Measurements from ENCODE around the gene ATP23.

Gene ATP23

DNA sequence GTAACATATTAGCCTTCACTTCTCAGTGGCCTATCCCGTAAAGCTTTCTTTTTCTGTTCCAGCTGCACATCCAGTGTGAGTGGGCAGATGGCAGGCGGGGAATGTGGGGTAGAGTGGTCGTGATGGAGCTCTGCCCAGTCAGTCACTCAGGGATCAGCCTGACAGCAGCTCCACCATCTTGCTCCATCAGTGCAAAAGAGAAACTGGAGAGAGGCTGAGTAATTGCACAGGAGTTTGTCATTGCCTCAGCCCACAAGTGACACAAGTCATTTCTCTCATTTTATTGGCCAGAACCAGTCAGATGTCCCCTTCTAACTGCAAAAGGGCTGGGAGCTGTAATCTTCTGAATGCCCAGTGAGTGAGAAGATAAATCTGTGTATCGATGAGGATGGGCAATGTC lies 66.5 kb downstream of the ATP23 start:
- Histone ChIP-seq H4K91ac (ENCODE audit: low read depth, low read length, poor library complexity) (no peak overlapping the region), H3K18ac (ENCODE audit: low read length) (no peak overlapping the region), H3K9ac (ENCODE audit: low read depth, low read length, poor library complexity) (no peak overlapping the region), H2BK120ac (ENCODE audit: low read depth, low read length) (no peak overlapping the region), H3K9me3 (replicated peaks in 1 of 2; ENCODE audit: control insufficient read depth in 2 of 2, insufficient read depth in 1 of 2, low read depth in 1 of 2, low read length in 2 of 2) (no peaks in the 10 kb centered on the region), H2BK12ac (ENCODE audit: low read length) (no peak overlapping the region), H2AK5ac (ENCODE audit: low read depth, low read length) (no peak overlapping the region), H3K27ac (replicated peaks; ENCODE audit: low read length) (no peak overlapping the region), H3K79me1 (ENCODE audit: low read depth, low read length) (no peaks in the 10 kb centered on the region), H3K4me1 (ENCODE audit: control insufficient read depth in 2 of 2, insufficient read depth in 1 of 2, low read depth in 1 of 2, low read length in 2 of 2) (no peaks in the 10 kb centered on the region), H3K4ac (ENCODE audit: low read length) (no peak overlapping the region), H3K23ac (ENCODE audit: low read depth, low read length, poor library complexity) (no peak overlapping the region), H3K36me3 (replicated peaks in 1 of 2; ENCODE audit: control insufficient read depth in 2 of 2, insufficient read depth in 2 of 2, low read length in 2 of 2) (no peaks in the 10 kb centered on the region), H2BK5ac (ENCODE audit: low read length) (no peak overlapping the region), H3K27me3 (ENCODE audit: control insufficient read depth in 3 of 3, insufficient read depth in 3 of 3, low read depth in 1 of 3, low read length in 3 of 3) (no peaks in the 10 kb centered on the region), H3K4me2 (ENCODE audit: insufficient read depth, low read length, poor library complexity, severe bottlenecking) (no peak overlapping the region), H3K14ac (ENCODE audit: low read length) (no peak overlapping the region), H2AFZ (ENCODE audit: low read length) (no peak overlapping the region), H3K4me3 (ENCODE audit: low read length in 2 of 2) (no peak overlapping the region), H4K8ac (ENCODE audit: low read depth, low read length) (no peak overlapping the region), H2BK15ac (ENCODE audit: low read length) (no peak overlapping the region)
- no peak for DNase-seq (ENCODE audit: low spot score)
- no CpG with 5 or more reads among the region's 4 CpGs for WGBS, 2 donors (ENCODE audit: extremely low coverage in 2 of 2, insufficient read length in 2 of 2, insufficient replicate concordance in 1 of 2)

GRCh38 chr12:58008634-58009033 lies 67.3 kb downstream of the ATP23 start:
- Histone ChIP-seq H2BK5ac (ENCODE audit: low read length) (no peak overlapping the region), H4K91ac (ENCODE audit: low read depth, low read length, poor library complexity) (no peak overlapping the region), H3K4me3 (ENCODE audit: low read length in 2 of 2) (no peak overlapping the region), H4K8ac (ENCODE audit: low read depth, low read length) (no peak overlapping the region), H2AFZ (ENCODE audit: low read length) (no peak overlapping the region), H3K23ac (ENCODE audit: low read depth, low read length, poor library complexity) (no peak overlapping the region), H2BK120ac (ENCODE audit: low read depth, low read length) (no peak overlapping the region), H3K9ac (ENCODE audit: low read depth, low read length, poor library complexity) (no peak overlapping the region), H2BK12ac (ENCODE audit: low read length) (no peak overlapping the region), H3K4me1 (ENCODE audit: control insufficient read depth in 2 of 2, insufficient read depth in 1 of 2, low read depth in 1 of 2, low read length in 2 of 2) (no peaks in the 10 kb centered on the region), H3K18ac (ENCODE audit: low read length) (no peak overlapping the region), H2BK15ac (ENCODE audit: low read length) (no peak overlapping the region), H3K36me3 (replicated peaks in 1 of 2; ENCODE audit: control insufficient read depth in 2 of 2, insufficient read depth in 2 of 2, low read length in 2 of 2) (no peaks in the 10 kb centered on the region), H3K27ac (replicated peaks; ENCODE audit: low read length) (no peak overlapping the region), H3K4me2 (ENCODE audit: insufficient read depth, low read length, poor library complexity, severe bottlenecking) (no peak overlapping the region), H3K4ac (ENCODE audit: low read length) (no peak overlapping the region), H3K14ac (ENCODE audit: low read length) (no peak overlapping the region), H3K79me1 (ENCODE audit: low read depth, low read length) (no peaks in the 10 kb centered on the region), H2AK5ac (ENCODE audit: low read depth, low read length) (no peak overlapping the region), H3K9me3 (replicated peaks in 1 of 2; ENCODE audit: control insufficient read depth in 2 of 2, insufficient read depth in 1 of 2, low read depth in 1 of 2, low read length in 2 of 2) (no peaks in the 10 kb centered on the region), H3K27me3 (ENCODE audit: control insufficient read depth in 3 of 3, insufficient read depth in 3 of 3, low read depth in 1 of 3, low read length in 3 of 3) (no peaks in the 10 kb centered on the region)
- no peak for DNase-seq (ENCODE audit: low spot score)
- WGBS, 2 donors (ENCODE audit: extremely low coverage in 2 of 2, insufficient read length in 2 of 2, insufficient replicate concordance in 1 of 2) = no CpG with 5 or more reads among the region's 3 CpGs
